HG03565 (cell line): ENCODE data around the gene TFCP2L1.

Experiments used
- ATAC-seq: cut with Tn5 transposase; IDR thresholded peaks from one replicate; pipeline ENCODE4 v1.9.1; 2021; ENCODE audit warnings: mild to moderate bottlenecking, moderate library complexity; ENCODE audit not compliant: unreplicated experiment

Gene TFCP2L1

DNA sequence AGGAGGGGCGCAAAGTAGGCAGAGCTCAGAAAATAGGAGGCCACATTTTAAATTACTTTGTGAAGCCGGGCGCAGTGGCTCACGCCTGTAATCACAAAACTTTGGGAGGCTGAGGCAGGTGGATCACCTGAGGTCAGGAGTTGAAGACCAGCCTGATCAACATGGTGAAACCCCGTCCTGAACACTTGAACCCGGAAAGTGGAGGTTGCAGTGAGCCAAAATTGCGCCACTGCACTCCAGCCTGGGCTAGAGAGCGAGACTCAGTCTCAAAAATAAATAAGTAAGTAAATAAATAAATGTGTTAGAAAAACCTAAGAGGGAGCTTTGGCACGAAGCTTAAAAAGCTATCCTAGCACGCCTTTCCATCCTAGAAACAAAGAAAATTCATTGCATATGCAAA, 105.5 kb downstream of the TFCP2L1 start:
- ATAC-seq = no peak

DNA sequence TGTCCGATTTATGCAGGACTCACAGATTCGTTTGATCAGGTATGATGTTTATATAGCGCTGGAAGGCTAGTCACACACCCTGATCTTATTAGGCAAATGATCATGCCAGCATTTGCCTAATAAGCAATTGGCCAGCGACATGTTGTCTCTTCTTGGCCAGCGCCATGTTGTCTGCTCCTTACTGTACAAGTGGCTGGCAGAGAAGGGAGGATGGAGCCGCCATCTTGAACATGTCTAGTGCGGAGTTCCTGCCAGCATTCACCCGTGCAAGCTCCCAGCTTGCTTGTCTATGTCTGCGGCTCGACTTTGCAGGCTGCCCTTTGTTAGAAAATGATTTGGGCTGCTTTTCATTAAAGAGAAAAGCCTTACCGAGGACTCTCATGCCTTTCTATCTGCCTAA, 106.3 kb downstream of the TFCP2L1 start:
- ATAC-seq = no peak

DNA sequence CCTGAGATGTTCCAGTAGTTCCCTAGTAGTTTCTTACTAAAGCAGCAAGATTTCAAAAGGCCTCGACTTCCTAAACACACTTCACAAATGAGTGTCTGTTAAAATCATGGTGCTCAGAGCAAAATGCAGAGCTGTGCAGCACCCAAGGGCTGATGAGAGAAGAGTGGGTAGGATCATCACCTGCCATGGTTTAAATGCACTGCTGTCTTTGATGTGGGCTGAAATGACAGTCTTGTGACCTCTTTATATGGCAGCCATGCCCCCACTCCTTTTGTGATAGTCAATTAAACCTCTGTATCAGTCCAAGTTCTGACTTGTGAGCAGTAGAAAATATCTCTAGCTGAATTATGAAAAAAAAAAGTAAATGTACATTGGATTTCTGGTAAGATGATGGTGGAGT, 107.1 kb downstream of the TFCP2L1 start:
- no peak for ATAC-seq

DNA sequence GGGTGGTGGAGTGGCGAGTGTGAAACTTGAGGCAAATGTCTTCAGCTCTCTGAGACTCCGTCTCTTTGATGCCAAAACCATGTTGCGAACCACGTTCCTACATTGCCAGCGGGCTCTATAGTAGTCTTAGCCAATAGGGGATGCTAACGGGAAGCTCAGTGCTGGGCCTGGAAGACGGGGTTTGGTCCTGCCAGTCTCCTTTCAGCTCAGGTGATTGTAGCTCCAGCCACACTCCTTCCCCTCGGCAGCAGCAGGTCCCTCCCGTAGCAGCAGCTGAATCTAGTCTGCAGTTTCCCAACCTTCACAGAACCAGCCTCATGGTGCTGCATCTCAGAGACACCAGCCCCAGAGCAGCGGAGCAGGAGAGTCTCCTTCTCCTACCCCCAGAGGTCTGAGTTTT, 109.7 kb downstream of the TFCP2L1 start:
- no peak for ATAC-seq

DNA sequence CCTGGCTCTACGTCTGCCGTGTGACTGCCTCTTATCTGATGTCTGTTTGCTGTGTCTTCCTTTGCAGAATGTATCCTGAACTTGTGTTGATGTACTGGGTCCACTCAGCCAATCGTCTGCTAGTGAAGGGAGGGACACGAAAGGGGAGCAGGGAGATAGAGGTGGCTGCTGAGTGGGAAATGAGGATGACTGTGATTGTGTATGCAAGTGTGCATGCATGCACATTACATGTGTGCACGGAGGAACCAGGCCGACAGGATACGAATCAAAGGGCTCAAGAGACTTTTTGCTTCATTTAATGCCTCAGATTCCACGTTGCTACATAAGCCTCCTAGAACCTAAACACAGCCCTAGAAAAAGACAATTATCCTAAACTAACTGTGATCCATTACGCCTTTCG, 111.2 kb downstream of the TFCP2L1 start:
- no peak for ATAC-seq

DNA sequence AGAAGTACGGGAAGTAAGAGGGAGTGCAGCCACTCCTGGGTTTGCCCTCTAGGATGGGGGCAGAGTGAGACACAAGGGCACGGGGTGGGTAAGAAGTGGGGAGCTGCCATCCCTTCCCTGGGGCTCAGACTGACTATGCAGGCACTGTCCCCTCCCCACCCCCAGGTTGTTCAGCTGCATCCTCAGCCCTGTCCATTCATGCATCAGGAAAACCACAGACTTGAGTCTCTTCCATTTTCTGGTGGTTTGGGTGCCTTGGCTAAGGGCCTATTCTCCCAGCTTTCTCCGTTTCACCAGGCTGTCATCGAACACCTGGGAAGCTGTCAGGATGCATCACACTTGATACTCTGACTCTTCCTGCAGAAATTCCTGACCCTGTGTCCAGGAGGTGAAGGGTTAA, 111.9 kb downstream of the TFCP2L1 start:
- no peak for ATAC-seq

GRCh38 chr2:121172456-121172855, 112.5 kb downstream of the TFCP2L1 start:
- no peak for ATAC-seq

- no peak for ATAC-seq
These were observed 113.3 kb downstream of the TFCP2L1 start for GRCh38 chr2:121171625-121172119.

DNA sequence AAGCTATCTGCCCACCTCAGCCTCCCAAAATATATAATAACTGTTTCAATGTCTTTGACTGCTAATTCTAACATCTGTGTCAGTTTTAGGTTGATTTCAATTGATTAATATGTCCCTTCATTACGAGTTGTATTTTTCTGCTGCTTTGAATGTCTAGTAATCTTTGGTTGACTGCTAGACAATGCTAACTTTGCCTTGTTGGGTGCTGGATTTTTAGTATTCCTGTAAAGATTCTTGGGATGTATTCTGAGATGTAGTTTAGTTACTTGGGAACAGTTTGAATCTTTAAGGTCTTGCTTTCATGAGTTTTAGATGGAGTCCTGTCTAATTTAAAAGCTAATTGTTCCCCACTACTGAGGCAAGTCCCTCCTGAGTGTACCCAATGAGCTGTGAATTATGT, 114.4 kb downstream of the TFCP2L1 start:
- ATAC-seq = no peak

DNA sequence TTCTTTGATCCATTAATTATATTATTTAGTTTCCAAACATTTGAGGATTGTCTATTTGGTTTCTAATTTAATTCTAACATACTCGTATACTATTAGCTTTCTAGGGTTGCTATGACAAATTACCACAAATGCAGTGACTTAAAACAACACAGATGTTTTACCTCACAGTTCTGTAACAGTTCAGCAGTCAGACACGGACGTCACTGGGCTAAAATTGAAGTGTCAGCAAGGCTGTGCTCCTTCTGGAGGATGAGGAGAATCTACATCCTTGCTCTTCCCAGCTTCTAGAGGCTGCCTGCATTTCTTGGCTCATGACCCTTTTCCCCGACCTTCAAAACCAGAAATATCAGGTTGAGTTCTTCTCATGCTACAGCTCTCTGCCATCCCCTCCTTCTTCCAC, 117.6 kb downstream of the TFCP2L1 start:
- no peak for ATAC-seq
